ENCODE measurements around the gene RNF217. TPM values are rescaled to one million over a fixed set of nuclear protein-coding genes. Genes with fewer than 3 reads are reported as not detected.

The RNF217 gene
- total and polyA plus RNA-seq, 2 of the 8 experiments (the other 6 are each of a cell fraction or from before 2014, with no cell fraction given), result 2.0 to 8.9 TPM

DNA sequence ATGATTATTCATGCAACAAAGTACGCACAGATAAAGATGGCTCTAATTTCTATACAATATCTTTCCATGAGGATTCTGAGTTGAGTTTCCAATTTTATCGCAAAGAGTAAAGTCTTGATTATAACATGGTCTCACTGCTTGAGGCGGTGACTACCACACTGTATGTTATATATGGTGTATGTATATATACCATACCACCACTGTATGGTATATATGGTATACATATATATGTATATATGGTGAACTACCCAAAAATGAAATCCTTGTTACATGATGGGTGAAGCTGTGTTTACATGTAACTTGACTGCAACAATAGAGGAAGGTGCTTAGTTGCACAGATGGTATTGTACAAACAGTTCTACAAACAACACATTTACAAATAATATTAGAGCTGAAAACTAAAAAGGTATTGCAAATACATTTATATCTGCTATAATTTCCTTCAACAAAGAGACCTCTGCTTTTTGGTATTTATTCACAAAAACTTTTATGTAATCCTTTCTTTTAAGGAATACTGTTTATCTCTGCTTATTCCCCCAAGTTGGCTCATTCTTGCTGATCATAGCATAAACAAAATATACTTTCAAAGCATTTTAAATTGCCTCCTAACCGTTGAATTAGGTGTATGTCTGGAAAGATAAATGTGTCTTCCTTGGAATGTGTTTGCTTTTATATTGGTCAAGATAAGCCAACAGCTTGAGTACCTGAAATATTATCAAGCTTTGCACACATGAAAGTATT is 113.7 kb downstream of the RNF217 start:
- Histone ChIP-seq H3K23ac (ENCODE audit: insufficient read length) (no peak overlapping the region), H4K8ac (ENCODE audit: extremely low read depth, insufficient read depth, low read length) (no peak overlapping the region), H3K4me3 (ENCODE audit: extremely low read depth in 1 of 4, insufficient read depth in 2 of 4, low read depth in 3 of 4, low read length in 4 of 4) (no peak overlapping the region), H3K27me3 (replicated peaks in 1 of 4; ENCODE audit: control insufficient read depth in 3 of 4, extremely low read depth in 1 of 4, insufficient read depth in 3 of 4, low read length in 3 of 4) (no peaks in the 10 kb centered on the region), H3K4me2 (ENCODE audit: insufficient read depth in 1 of 2, low read depth in 2 of 2, low read length in 2 of 2) (no peak overlapping the region), H3K4me1 (replicated peaks in 1 of 4; ENCODE audit: control insufficient read depth in 3 of 4, insufficient read depth in 4 of 4, low read length in 3 of 4) (peaks cover 0 to 5% (median 3%) of the 10 kb centered on the region in 4 experiments; a peak in 4 of 7 replicates), H3K23me2 (ENCODE audit: low read depth, low read length) (no peaks in the 10 kb centered on the region), H3K14ac (ENCODE audit: insufficient read length) (no peak overlapping the region), H3K9me3 (ENCODE audit: insufficient read depth in 2 of 2, low read depth in 1 of 2, low read length in 1 of 2) (no peaks in the 10 kb centered on the region), H3K27ac (ENCODE audit: low read depth, low read length) (no peak overlapping the region), H3K79me2 (ENCODE audit: control insufficient read depth in 1 of 2, insufficient read depth in 2 of 2, low read length in 2 of 2) (no peaks in the 10 kb centered on the region), H3K9ac (replicated peaks in 1 of 4; ENCODE audit: extremely low read depth in 1 of 4, low read depth in 3 of 4, low read length in 3 of 4) (no peak overlapping the region), H2BK20ac (ENCODE audit: low read length) (no peak overlapping the region), H3K79me1 (ENCODE audit: low read depth, low read length) (no peaks in the 10 kb centered on the region), H3K4ac (replicated peaks; ENCODE audit: insufficient read length, low read depth, low read length) (no peak overlapping the region), H2BK120ac (replicated peaks; ENCODE audit: low read depth, low read length) (no peak overlapping the region), H2BK15ac (ENCODE audit: low read length) (no peak overlapping the region), H4K20me1 (replicated peaks in 1 of 2; ENCODE audit: control insufficient read depth in 1 of 2, insufficient read depth in 2 of 2, low read length in 2 of 2) (no peaks in the 10 kb centered on the region), H2AFZ (ENCODE audit: low read length) (no peak overlapping the region), H2BK12ac (ENCODE audit: low read depth, low read length) (no peak overlapping the region), H3K56ac (replicated peaks; ENCODE audit: insufficient read length, low read depth, low read length) (no peak overlapping the region), H3K18ac (ENCODE audit: extremely low read depth, low read length) (no peak overlapping the region), H4K5ac (ENCODE audit: insufficient read length, low read depth, low read length) (no peak overlapping the region), H2AK5ac (ENCODE audit: low read depth, low read length) (no peak overlapping the region), H3K36me3 (ENCODE audit: control insufficient read depth in 2 of 4, insufficient read depth in 4 of 4, low read length in 3 of 4) (no peaks in the 10 kb centered on the region), H2BK5ac (ENCODE audit: low read depth, low read length) (no peak overlapping the region), H4K91ac (replicated peaks; ENCODE audit: insufficient read length, low read length) (no peak overlapping the region)
- ChIA-PET CTCF (ENCODE audit: partially characterized antibody) (interaction anchor here (0.7 to 1.5 kb wide), 2 partner anchors 21 to 726 kb away, joined by 3 read pairs; no protein-coding TSS in a partner anchor), POLR2A (ENCODE audit: partially characterized antibody) (interaction anchor here (0.9 kb wide), 1 partner anchor 8 kb away, joined by 3 read pairs; no protein-coding TSS in a partner anchor)
- 73% methylated on average over 4 of the region's 4 CpGs; no CpG with 5 or more reads in 1 of the 2 experiments for WGBS, 2 experiments (ENCODE audit: extremely low coverage in 1 of 2, insufficient coverage in 1 of 2, insufficient read length in 1 of 2, insufficient replicate concordance in 2 of 2, low coverage in 1 of 2, low lambda C conversion rate in 2 of 2, missing lambda C conversion rate in 1 of 2)
- DNase-seq (ENCODE audit: low read depth in 1 of 2, low spot score in 2 of 2) (no peak), FAIRE-seq (no peak)
- no peak for TF ChIP-seq SUZ12 (IDR thresholded peaks at IDR 0.05; ENCODE audit: low read length)
- no peak for TF ChIP-seq RAD21 (IDR thresholded peaks at IDR 0.05 in 1 of 2, conservative IDR thresholded peaks at IDR 0.05 in 1 of 2; ENCODE audit: low read depth in 2 of 2, low read length in 2 of 2)
- no peak for TF ChIP-seq TEAD4 (IDR thresholded peaks at IDR 0.05; ENCODE audit: low read depth, low read length)
- no peak for TF ChIP-seq CBX5 (IDR thresholded peaks at IDR 0.05; ENCODE audit: low read depth, low read length)
- TF ChIP-seq CTBP2 (IDR thresholded peaks at IDR 0.05; ENCODE audit: borderline replicate concordance, insufficient read depth, insufficient read length, low read length), result no peak
- TF ChIP-seq SAP30 (IDR thresholded peaks at IDR 0.05; ENCODE audit: insufficient read depth, insufficient replicate concordance, low read length), result no peak
- TF ChIP-seq TAF1 (IDR thresholded peaks at IDR 0.05; ENCODE audit: low read depth, low read length), result no peak
- TF ChIP-seq EGR1 (IDR thresholded peaks at IDR 0.05; ENCODE audit: borderline replicate concordance, low read depth, low read length), result no peak
- TF ChIP-seq HDAC6 (IDR thresholded peaks at IDR 0.05; ENCODE audit: low read depth, low read length), result no peak
- TF ChIP-seq HDAC2 (IDR thresholded peaks at IDR 0.05; ENCODE audit: borderline replicate concordance in 1 of 2, low read depth in 2 of 2, low read length in 2 of 2), result no peak
- no peak for TF ChIP-seq KDM5A (IDR thresholded peaks at IDR 0.05; ENCODE audit: low read length)

Data from H1 (cell line).